H9 (cell line): Measurements from ENCODE around the gene ITSN1. TPM values are rescaled to one million over a fixed set of nuclear protein-coding genes. Genes with fewer than 3 reads are reported as not detected.

Experiments
- DNase-seq: peaks from one replicate; pipeline ENCODE4 v3.0.0-alpha.2; 2017
- H2AFZ ChIP-seq: one replicate; pipeline ENCODE4 v1.6.1; 2013; ENCODE audit warnings: mild to moderate bottlenecking, low read length, control low read depth, moderate library complexity
- H2AK5ac ChIP-seq: 2 replicates; pipeline ENCODE4 v1.6.1; 2013; ENCODE audit warnings: low read length, control low read depth, mixed read lengths; ENCODE audit not compliant: insufficient read length
- H2BK120ac ChIP-seq: one replicate; pipeline ENCODE4 v1.6.1; 2013; ENCODE audit warnings: low read depth, mild to moderate bottlenecking, low read length, control low read depth, inconsistent platforms; ENCODE audit not compliant: poor library complexity, severe bottlenecking
- H2BK12ac ChIP-seq: 2 replicates; pipeline ENCODE4 v1.6.1; 2013; ENCODE audit warnings: low read length, control low read depth, mixed read lengths, low read depth; ENCODE audit not compliant: insufficient read length
- H2BK15ac ChIP-seq: 2 replicates; pipeline ENCODE4 v1.6.1; 2013; ENCODE audit warnings: low read depth, low read length, control low read depth
- H2BK20ac ChIP-seq: one replicate; pipeline ENCODE4 v1.6.1; 2013; ENCODE audit warnings: low read depth, mild to moderate bottlenecking, low read length, control low read depth, inconsistent platforms; ENCODE audit not compliant: poor library complexity, severe bottlenecking
- H2BK5ac ChIP-seq: 2 replicates; pipeline ENCODE4 v1.6.1; 2013; ENCODE audit warnings: low read length, control low read depth, mixed read lengths; ENCODE audit not compliant: insufficient read length
- H3K14ac ChIP-seq: 2 replicates; pipeline ENCODE4 v1.6.1; 2013; ENCODE audit warnings: low read length, control low read depth; ENCODE audit not compliant: insufficient read depth
- H3K18ac ChIP-seq: 2 replicates; pipeline ENCODE4 v1.6.1; 2013; ENCODE audit warnings: low read depth, mild to moderate bottlenecking, mixed read lengths, low read length, control low read depth; ENCODE audit not compliant: insufficient read length
- H3K23ac ChIP-seq: 2 replicates; pipeline ENCODE4 v1.6.1; 2013; ENCODE audit warnings: low read length, control low read depth, mixed read lengths, low read depth; ENCODE audit not compliant: insufficient read length
- H3K23me2 ChIP-seq: 2 replicates; pipeline ENCODE4 v1.6.1; 2013; ENCODE audit warnings: low read depth, mild to moderate bottlenecking, mixed read lengths, low read length, control low read depth; ENCODE audit not compliant: insufficient read length, poor library complexity, severe bottlenecking
- H3K27ac ChIP-seq: 2 replicates; pipeline ENCODE4 v1.5.1; 2013; ENCODE audit warnings: low read length, control low read depth, mixed read lengths, low read depth; ENCODE audit not compliant: insufficient read length
- H3K27me3 ChIP-seq: 2 replicates; pipeline ENCODE4 v1.6.1; 2013; ENCODE audit warnings: low read length, control low read depth, inconsistent platforms; ENCODE audit not compliant: insufficient read depth
- H3K4ac ChIP-seq: 2 replicates; pipeline ENCODE4 v1.6.1; 2013; ENCODE audit warnings: low read depth, mild to moderate bottlenecking, control low read depth, inconsistent platforms, low read length, moderate library complexity
- H3K4me1 ChIP-seq: 2 replicates; pipeline ENCODE4 v1.6.1; 2013; ENCODE audit warnings: low read length, control low read depth, inconsistent platforms; ENCODE audit not compliant: insufficient read depth
- H3K4me2 ChIP-seq: 2 replicates; pipeline ENCODE4 v1.6.1; 2013; ENCODE audit warnings: low read length, control low read depth, mixed read lengths; ENCODE audit not compliant: insufficient read length, insufficient read depth
- H3K56ac ChIP-seq: 2 replicates; pipeline ENCODE4 v1.6.1; 2013; ENCODE audit warnings: low read depth, mild to moderate bottlenecking, mixed read lengths, low read length, control low read depth; ENCODE audit not compliant: insufficient read length
- H3K79me1 ChIP-seq: 2 replicates; pipeline ENCODE4 v1.6.1; 2013; ENCODE audit warnings: low read depth, mild to moderate bottlenecking, moderate library complexity, low read length, control low read depth, inconsistent platforms; ENCODE audit not compliant: insufficient read depth, poor library complexity, severe bottlenecking
- H3K79me2 ChIP-seq: 2 replicates; pipeline ENCODE4 v1.6.1; 2013; ENCODE audit warnings: low read length, control low read depth, inconsistent platforms; ENCODE audit not compliant: insufficient read depth
- H3K9ac ChIP-seq: 2 replicates; pipeline ENCODE4 v1.6.1; 2013; ENCODE audit warnings: low read length, control low read depth, mixed read lengths; ENCODE audit not compliant: insufficient read length; ENCODE audit errors: extremely low read depth
- H3K9me3 ChIP-seq: one replicate; pipeline ENCODE4 v1.6.1; 2013; ENCODE audit warnings: low read depth, low read length, inconsistent platforms; ENCODE audit not compliant: control insufficient read depth
- H3T11ph ChIP-seq: one replicate; pipeline ENCODE4 v1.6.1; 2013; ENCODE audit warnings: mild to moderate bottlenecking, low read length, control low read depth, inconsistent platforms
- H4K20me1 ChIP-seq: one replicate; pipeline ENCODE4 v1.6.1; 2013; ENCODE audit not compliant: control insufficient read depth, insufficient read length, insufficient read depth
- H4K5ac ChIP-seq: 2 replicates; pipeline ENCODE4 v1.6.1; 2013; ENCODE audit warnings: low read depth, mild to moderate bottlenecking, mixed read lengths, low read length, control low read depth; ENCODE audit not compliant: insufficient read length
- H4K8ac ChIP-seq: replicated peaks from 2 replicates; pipeline ENCODE4 v1.6.1; 2013; ENCODE audit warnings: low read length, control low read depth, mixed read lengths, low read depth; ENCODE audit not compliant: insufficient read length
- H4K91ac ChIP-seq: 2 replicates; pipeline ENCODE4 v1.6.1; 2013; ENCODE audit warnings: low read depth, mild to moderate bottlenecking, moderate library complexity, mixed read lengths, low read length, control low read depth; ENCODE audit not compliant: insufficient read length
- H3K27ac Mint-ChIP-seq, 3 experiments: 2 replicates in 2 of 3; 3 replicates in 1 of 3; pipeline ENCODE4 v1.8.0; 2020 to 2021; ENCODE audit warnings: mixed read lengths in 3 of 3, mild to moderate bottlenecking in 1 of 3, moderate library complexity in 1 of 3
- H3K27me3 Mint-ChIP-seq: 2 replicates; pipeline ENCODE4 v1.8.0; 2021; ENCODE audit warnings: low read depth, mild to moderate bottlenecking, moderate library complexity, mixed read lengths
- H3K36me3 Mint-ChIP-seq, 3 experiments: 2 replicates in 2 of 3; 3 replicates in 1 of 3; pipeline ENCODE4 v1.8.0; 2020 to 2021; ENCODE audit warnings: low read depth in 3 of 3, mixed read lengths in 3 of 3; ENCODE audit not compliant: insufficient read depth in 1 of 3
- H3K4me1 Mint-ChIP-seq, 2 experiments: 2 replicates each; pipeline ENCODE4 v1.8.0; 2020; ENCODE audit warnings: mixed read lengths in 2 of 2
- H3K4me3 Mint-ChIP-seq, 2 experiments: 2 replicates in 1 of 2; 3 replicates in 1 of 2; pipeline ENCODE4 v1.8.0; 2020 to 2021; ENCODE audit warnings: mild to moderate bottlenecking in 2 of 2, mixed read lengths in 2 of 2, moderate library complexity in 1 of 2
- H3K9me3 Mint-ChIP-seq, 2 experiments: 2 replicates in 1 of 2; 3 replicates in 1 of 2; pipeline ENCODE4 v1.8.0; 2020; ENCODE audit warnings: mild to moderate bottlenecking in 2 of 2, mixed read lengths in 2 of 2, moderate library complexity in 1 of 2
- CTCF ChIP-seq: fragments of 200-600 bp; sonication (generic); conservative IDR thresholded peaks from 3 replicates; pipeline ENCODE4 v1.8.0; 2021; ENCODE audit warnings: antibody characterized with exemption, mild to moderate bottlenecking
- WGBS: extraction: QIAGEN DNeasy Blood & Tissue Kit; methylation state at CpG from one replicate; pipeline ENCODE4 v1.1.7; 2013; ENCODE audit warnings: missing lambda C conversion rate, low lambda C conversion rate, mixed read lengths; ENCODE audit not compliant: insufficient read length; ENCODE audit errors: extremely low coverage; 5-methylcytosine and 5-hydroxymethylcytosine counted together
- total RNA-seq: library from RNA; stranded (reverse); gene quantifications from 2 replicates; pipeline ENCODE4 v1.2.1, GENCODE V29; 2021

Gene ITSN1
- total RNA-seq, 1 experiment from 2014 or later = 94.2 TPM

- H4K8ac ChIP-seq = no peak overlapping the region
- no peaks in the 10 kb centered on the region for H3K27me3 Mint-ChIP-seq
- no peak overlapping the region for H3K18ac ChIP-seq
- WGBS = no CpG with 5 or more reads among the region's 1 CpG
- no peak overlapping the region for H3T11ph ChIP-seq
- no peaks in the 10 kb centered on the region for H3K23me2 ChIP-seq
- no peak overlapping the region for H3K27ac ChIP-seq
- no peak overlapping the region for H3K9ac ChIP-seq
- no peak overlapping the region for H2BK5ac ChIP-seq
- H3K56ac ChIP-seq = no peak overlapping the region
- H2BK20ac ChIP-seq = no peak overlapping the region
- H3K27me3 ChIP-seq = no peaks in the 10 kb centered on the region
- H3K79me1 ChIP-seq = peaks cover 5% of the 10 kb centered on the region
- no peak overlapping the region for H3K4me2 ChIP-seq
- H4K20me1 ChIP-seq = no peaks in the 10 kb centered on the region
- no peak overlapping the region for H3K4ac ChIP-seq
- H4K91ac ChIP-seq = no peak overlapping the region
- H2AK5ac ChIP-seq = no peak overlapping the region
- peaks cover 38% of the 10 kb centered on the region; the same call in 1 of the 2 replicates for H3K79me2 ChIP-seq
- H2AFZ ChIP-seq = no peak overlapping the region
- no peak overlapping the region for H2BK15ac ChIP-seq
- no peak overlapping the region for H3K4me3 Mint-ChIP-seq
- H3K9me3 Mint-ChIP-seq = no peaks in the 10 kb centered on the region
- H2BK120ac ChIP-seq = no peak overlapping the region
- no peak overlapping the region for H3K23ac ChIP-seq
- peak overlapping the region in 1 of 3 experiments; percentile 53; a peak in 1 of 7 replicates for H3K27ac Mint-ChIP-seq
- no peak overlapping the region for H3K14ac ChIP-seq
- DNase-seq = no peak
- H3K4me1 Mint-ChIP-seq = peaks cover 33 to 45% of the 10 kb centered on the region in 2 experiments
- peaks cover 2 to 19% (median 4%) of the 10 kb centered on the region in 3 experiments; a peak in 5 of 7 replicates for H3K36me3 Mint-ChIP-seq
- H3K4me1 ChIP-seq = no peaks in the 10 kb centered on the region
- no peak overlapping the region for H4K5ac ChIP-seq
- TF ChIP-seq CTCF = no peak
- H2BK12ac ChIP-seq = no peak overlapping the region
- no peaks in the 10 kb centered on the region for H3K9me3 ChIP-seq
These were observed 18.1 kb downstream of the ITSN1 start for GRCh38 chr21:33660406-33660805.
